Tibial nerve (tissue), 4 donors: ENCODE measurements around the gene BCCIP. TPM values are rescaled to one million over a fixed set of nuclear protein-coding genes. Genes with fewer than 3 reads are reported as not detected.

ENCODE experiments used
- DNase-seq, 2 donors: peaks; one replicate each; pipeline ENCODE4 v3.0.0-alpha.2; 2019; ENCODE audit warnings: low spot score in 2 of 2
- H3K27ac ChIP-seq, 4 donors: fragments of 200-600 bp; sonication (generic) in 3 of 4; one replicate each; pipeline ENCODE4 v1.5.1; 2017 to 2019; ENCODE audit warnings: mild to moderate bottlenecking in 1 of 4
- H3K27me3 ChIP-seq, 2 donors: fragments of 200-600 bp; sonication (generic) in 1 of 2; one replicate each; pipeline versions ENCODE4 v1.5.1 to v1.6.0; 2017 to 2019
- H3K36me3 ChIP-seq, 3 donors: fragments of 200-600 bp; sonication (generic); one replicate each; pipeline ENCODE4 v1.5.1; 2018 to 2019
- H3K4me1 ChIP-seq, 4 donors: fragments of 200-600 bp; sonication (generic) in 3 of 4; one replicate each; pipeline ENCODE4 v1.5.1; 2017 to 2019
- H3K4me3 ChIP-seq, 4 donors: fragments of 200-600 bp; sonication (generic) in 3 of 4; one replicate each; pipeline ENCODE4 v1.5.1; 2017 to 2019; ENCODE audit warnings: mild to moderate bottlenecking in 1 of 4, moderate library complexity in 1 of 4
- H3K9me3 ChIP-seq, 4 donors: fragments of 200-600 bp; sonication (generic) in 3 of 4; one replicate each; pipeline ENCODE4 v1.5.1; 2017 to 2019
- CTCF ChIP-seq, 5 experiments: fragments of 200-600 bp in 3 of 5; fragments of 450-650 bp in 2 of 5; sonication (generic) in 3 of 5; IDR thresholded peaks; one replicate each; pipeline ENCODE4 v1.5.1; 2016 to 2019; ENCODE audit warnings: antibody characterized with exemption in 5 of 5, mild to moderate bottlenecking in 3 of 5, moderate library complexity in 2 of 5
- EP300 ChIP-seq, 2 donors: sonication (generic); formaldehyde crosslinking; IDR thresholded peaks; one replicate each; pipeline ENCODE4 v1.6.1; 2017; ENCODE audit warnings: antibody characterized with exemption in 2 of 2, mild to moderate bottlenecking in 1 of 2
- POLR2A ChIP-seq, 2 donors: fragments of 450-650 bp; IDR thresholded peaks; one replicate each; pipeline ENCODE4 v1.6.1; 2017; ENCODE audit warnings: antibody characterized with exemption in 2 of 2, mild to moderate bottlenecking in 2 of 2, moderate library complexity in 2 of 2
- WGBS, 2 donors: methylation state at CpG; one replicate each; pipeline ENCODE4 v1.1.5; 2018; 5-methylcytosine and 5-hydroxymethylcytosine counted together
- total RNA-seq, 4 donors: library from RNA; depleted of rRNA; stranded (reverse); fragments of >200 nt; gene quantifications; one replicate each; pipeline ENCODE4 v1.1.0, GENCODE V29; 2016

BCCIP gene
- total RNA-seq, 4 donors from 2014 or later = 22.0 to 40.0 (median 33.6) TPM

DNA sequence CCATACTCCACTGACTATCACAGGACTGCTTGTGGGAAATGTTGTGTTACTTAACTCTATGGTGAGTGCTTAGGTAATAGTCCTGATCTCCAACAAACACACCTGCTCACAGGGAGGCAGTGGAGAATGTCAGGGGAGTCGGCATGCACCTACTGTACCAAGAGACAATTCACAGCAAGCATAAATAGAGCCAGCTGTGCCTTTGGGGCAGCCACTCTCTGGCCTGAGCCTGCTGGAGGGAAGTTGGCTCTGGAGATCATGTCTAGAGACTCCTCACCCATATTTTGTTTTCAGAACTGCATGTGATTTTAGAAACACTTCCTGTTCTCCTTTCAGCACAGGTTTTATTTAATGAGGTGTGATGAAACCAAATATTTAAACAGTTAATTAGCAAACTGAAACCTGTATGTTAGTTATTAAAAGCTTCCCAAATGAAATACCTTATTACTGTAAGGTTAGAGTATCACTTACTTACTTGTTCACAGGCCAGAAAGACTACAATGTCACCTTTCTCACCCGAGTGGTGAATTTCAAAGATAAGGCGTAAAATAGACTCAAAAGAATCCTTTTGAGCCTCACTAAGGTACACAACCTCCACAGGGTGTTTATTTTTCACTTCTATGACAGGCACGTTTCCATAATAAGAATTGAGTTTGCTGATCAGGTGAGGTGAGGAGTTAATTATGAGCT, 35.9 kb downstream of the BCCIP start:
- Histone ChIP-seq H3K4me1 (no peaks in the 10 kb centered on the region), H3K4me3 (no peak overlapping the region), H3K27me3 (no peaks in the 10 kb centered on the region), H3K36me3 (peaks cover 0 to 52% (median 0%) of the 10 kb centered on the region in 3 donors), H3K27ac (no peak overlapping the region), H3K9me3 (no peaks in the 10 kb centered on the region)
- no peak for DNase-seq
- no peak for TF ChIP-seq CTCF (IDR thresholded peaks at IDR 0.05)
- no peak for TF ChIP-seq POLR2A (IDR thresholded peaks at IDR 0.05)
- TF ChIP-seq EP300 (IDR thresholded peaks at IDR 0.05) = no peak
- 88 to 94% methylated on average over 4 of the region's 4 CpGs for WGBS, 2 donors

DNA sequence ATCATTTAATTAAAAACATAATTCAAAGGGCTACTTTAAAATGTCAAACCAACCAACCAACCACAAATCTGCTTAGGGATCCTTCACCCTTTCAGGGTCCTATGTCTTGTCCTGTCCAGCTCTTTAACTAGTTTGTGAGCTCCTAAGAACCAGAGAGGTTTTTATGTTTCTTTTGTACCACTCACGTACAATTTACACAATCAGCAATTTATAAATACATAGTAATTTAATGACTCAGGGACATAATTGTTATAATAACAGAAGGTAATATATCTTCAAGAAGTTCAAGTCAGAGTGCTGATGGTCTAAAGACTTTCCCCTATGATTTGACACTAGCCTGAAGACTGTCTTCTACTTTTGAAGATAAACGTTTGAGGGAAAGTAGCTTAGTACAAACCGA, 41.8 kb downstream of the BCCIP start:
- no peak for DNase-seq
- TF ChIP-seq POLR2A (IDR thresholded peaks at IDR 0.05) (no peak), EP300 (IDR thresholded peaks at IDR 0.05) (no peak), CTCF (IDR thresholded peaks at IDR 0.05) (no peak)
- no peaks in the 10 kb centered on the region for H3K27me3 ChIP-seq
- H3K36me3 ChIP-seq = peaks cover 0 to 37% (median 5%) of the 10 kb centered on the region in 3 donors
- H3K4me1 ChIP-seq = no peaks in the 10 kb centered on the region
- no peak overlapping the region for H3K27ac ChIP-seq
- H3K4me3 ChIP-seq = no peak overlapping the region
- no peaks in the 10 kb centered on the region for H3K9me3 ChIP-seq
- 77 to 79% methylated on average over 3 of the region's 3 CpGs for WGBS, 2 donors

GRCh38 chr10:125866421-125867029, 43.2 kb downstream of the BCCIP start:
- Histone ChIP-seq H3K27me3 (no peaks in the 10 kb centered on the region), H3K36me3 (peaks cover 0 to 30% (median 5%) of the 10 kb centered on the region in 3 donors), H3K9me3 (no peaks in the 10 kb centered on the region), H3K4me3 (no peak overlapping the region), H3K27ac (no peak overlapping the region), H3K4me1 (no peaks in the 10 kb centered on the region)
- DNase-seq = no peak
- WGBS, 2 donors = 91 to 93% methylated on average over 7 of the region's 7 CpGs
- TF ChIP-seq POLR2A (IDR thresholded peaks at IDR 0.05) (no peak), EP300 (IDR thresholded peaks at IDR 0.05) (no peak), CTCF (IDR thresholded peaks at IDR 0.05) (no peak)

DNA sequence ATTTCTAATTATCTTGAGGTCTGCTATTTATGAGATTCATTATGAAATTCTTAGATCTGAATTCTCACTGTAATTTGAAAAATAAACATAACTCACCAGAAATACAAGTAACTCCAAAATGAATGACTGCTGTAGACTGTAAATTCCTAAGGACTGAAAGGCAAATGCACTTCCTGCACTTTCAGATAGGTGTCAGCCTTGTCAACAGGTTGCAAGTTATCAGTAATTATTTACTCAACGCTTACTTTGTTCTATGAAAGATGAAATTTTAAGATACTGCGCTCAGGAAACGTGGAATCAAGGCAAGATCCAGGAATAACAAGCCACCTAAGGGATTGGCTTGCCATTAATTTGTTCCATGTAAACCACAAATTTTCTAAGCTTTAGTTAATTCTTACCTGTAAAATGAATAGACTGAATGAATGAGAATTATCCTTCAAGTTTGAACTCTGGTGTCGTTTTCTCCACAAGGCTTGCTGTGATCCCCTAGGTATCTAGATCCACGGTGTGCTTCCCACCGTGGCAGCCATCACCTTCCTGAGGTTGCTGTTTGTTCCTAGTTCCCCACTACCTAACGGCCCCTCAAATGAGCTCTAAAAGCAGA, 45.1 kb downstream of the BCCIP start:
- WGBS, 2 donors = 54 to 55% methylated on average over 7 of the region's 7 CpGs
- Histone ChIP-seq H3K27me3 (no peaks in the 10 kb centered on the region), H3K4me3 (no peak overlapping the region), H3K36me3 (peaks cover 0 to 30% (median 5%) of the 10 kb centered on the region in 3 donors), H3K27ac (no peak overlapping the region), H3K9me3 (no peaks in the 10 kb centered on the region), H3K4me1 (no peaks in the 10 kb centered on the region)
- TF ChIP-seq EP300 (IDR thresholded peaks at IDR 0.05) = no peak
- TF ChIP-seq CTCF (IDR thresholded peaks at IDR 0.05) = peak; percentile 38 to 78 (median 71)
- TF ChIP-seq POLR2A (IDR thresholded peaks at IDR 0.05) = no peak
- peak in 1 of 2 donors; percentile 13 for DNase-seq

GRCh38 chr10:125871338-125871737, 48.0 kb downstream of the BCCIP start:
- H3K4me3 ChIP-seq = no peak overlapping the region
- peaks cover 0 to 4% (median under 1%) of the 10 kb centered on the region in 4 donors for H3K9me3 ChIP-seq
- no peak overlapping the region for H3K27ac ChIP-seq
- H3K27me3 ChIP-seq = no peaks in the 10 kb centered on the region
- H3K36me3 ChIP-seq = peaks cover 0 to 28% (median 0%) of the 10 kb centered on the region in 3 donors
- WGBS, 2 donors = 86 to 91% methylated on average over 4 of the region's 4 CpGs
- no peak for DNase-seq
- TF ChIP-seq POLR2A (IDR thresholded peaks at IDR 0.05) (no peak), CTCF (IDR thresholded peaks at IDR 0.05) (no peak), EP300 (IDR thresholded peaks at IDR 0.05) (no peak)
- no peaks in the 10 kb centered on the region for H3K4me1 ChIP-seq
